Endodermal cell (in vitro differentiated cells): ENCODE measurements around the gene BAMBI. TPM values are rescaled to one million over a fixed set of nuclear protein-coding genes. Genes with fewer than 3 reads are reported as not detected.

ENCODE experiments used
- DNase-seq: peaks from one replicate; pipeline ENCODE4 v3.0.0-alpha.2; 2017
- H3K27ac ChIP-seq: 2 replicates; pipeline ENCODE4 v1.5.1; 2013; ENCODE audit warnings: mild to moderate bottlenecking, low read depth, low read length, moderate library complexity
- H3K27me3 ChIP-seq: 2 replicates; pipeline ENCODE4 v1.6.1; 2013; ENCODE audit warnings: mild to moderate bottlenecking, low read length, moderate library complexity; ENCODE audit not compliant: insufficient read depth, control insufficient read depth, poor library complexity, severe bottlenecking
- H3K36me3 ChIP-seq: 2 replicates; pipeline ENCODE4 v1.7.0; 2013; ENCODE audit warnings: mild to moderate bottlenecking, low read length, moderate library complexity; ENCODE audit not compliant: control insufficient read depth, insufficient read depth
- H3K4me1 ChIP-seq: one replicate; pipeline ENCODE4 v1.7.0; 2013; ENCODE audit warnings: low read length; ENCODE audit not compliant: control insufficient read depth, insufficient read depth
- H3K4me3 ChIP-seq: 2 replicates; pipeline ENCODE4 v1.5.1; 2013; ENCODE audit warnings: mild to moderate bottlenecking, low read length, moderate library complexity
- H3K9ac ChIP-seq: 2 replicates; pipeline ENCODE4 v1.6.1; 2013; ENCODE audit warnings: mild to moderate bottlenecking, low read length, moderate library complexity; ENCODE audit not compliant: poor library complexity, severe bottlenecking; ENCODE audit errors: extremely low read depth
- H3K9me3 ChIP-seq: 2 replicates; pipeline ENCODE4 v1.6.1; 2013; ENCODE audit warnings: mild to moderate bottlenecking, low read length, moderate library complexity; ENCODE audit not compliant: control insufficient read depth
- H3K27ac Mint-ChIP-seq: 2 replicates; pipeline ENCODE4 v1.8.0; 2020; ENCODE audit warnings: mixed read lengths
- H3K27me3 Mint-ChIP-seq: 2 replicates; pipeline ENCODE4 v1.8.0; 2021; ENCODE audit warnings: mild to moderate bottlenecking, mixed read lengths; ENCODE audit not compliant: insufficient read depth
- H3K36me3 Mint-ChIP-seq: 2 replicates; pipeline ENCODE4 v1.8.0; 2020; ENCODE audit warnings: low read depth, mixed read lengths
- H3K4me1 Mint-ChIP-seq: 2 replicates; pipeline ENCODE4 v1.8.0; 2020; ENCODE audit warnings: mixed read lengths
- H3K4me3 Mint-ChIP-seq: 2 replicates; pipeline ENCODE4 v1.8.0; 2020; ENCODE audit warnings: mild to moderate bottlenecking, moderate library complexity, mixed read lengths
- H3K9me3 Mint-ChIP-seq: 2 replicates; pipeline ENCODE4 v1.8.0; 2020; ENCODE audit warnings: mild to moderate bottlenecking, mixed read lengths
- WGBS, 2 experiments: methylation state at CpG; one replicate each; pipeline versions ENCODE4 v1.1.5 to v1.1.7; 2013; ENCODE audit warnings: missing lambda C conversion rate in 2 of 2, mixed read lengths in 1 of 2; ENCODE audit not compliant: insufficient coverage in 1 of 2, insufficient read length in 1 of 2; 5-methylcytosine and 5-hydroxymethylcytosine counted together
- total RNA-seq, 2 donors: library from RNA; stranded (reverse); fragmentation: NEBNext Ultra II Directional in 1 of 2; extraction: Animal tissue kit (Norgen Biotek cat#: 25700) in 1 of 2; gene quantifications; 2 replicates in 1 of 2; 3 replicates in 1 of 2; pipeline ENCODE4 v1.2.1, GENCODE V29; 2021
- TF ChIP-seq, protein P1 (sequence below): fragments of 200-600 bp; sonication (generic); conservative IDR thresholded peaks from 2 replicates; pipeline ENCODE4 v1.5.0; 2021; ENCODE audit warnings: antibody characterized with exemption, mild to moderate bottlenecking

The BAMBI gene
- total RNA-seq, 2 donors from 2014 or later: 41.4 to 49.2 TPM

DNA sequence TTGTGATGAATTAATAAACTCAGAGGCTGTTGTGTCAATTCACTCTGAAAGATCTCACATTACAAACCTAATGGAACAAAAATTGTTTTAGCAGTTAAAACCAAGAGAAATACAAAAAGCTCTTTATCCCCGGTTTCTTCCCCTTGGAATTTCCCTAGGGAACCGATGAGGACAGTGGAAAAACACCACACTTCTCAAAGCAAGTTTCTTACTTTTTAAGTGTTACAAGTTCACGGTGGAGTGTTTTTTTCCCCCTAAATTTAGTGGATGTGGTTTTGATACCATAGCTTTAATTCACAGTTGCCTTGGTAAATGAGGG, 10.3 kb downstream of the BAMBI start:
- Mint-ChIP-seq H3K4me3 (peak overlapping the region; percentile 2), H3K9me3 (no peaks in the 10 kb centered on the region), H3K36me3 (peaks cover 21% of the 10 kb centered on the region), H3K27ac (peak overlapping the region; percentile 60), H3K27me3 (no peaks in the 10 kb centered on the region), H3K4me1 (peaks cover 54% of the 10 kb centered on the region)
- Histone ChIP-seq H3K36me3 (peaks cover 10% of the 10 kb centered on the region), H3K9me3 (no peaks in the 10 kb centered on the region), H3K27ac (no peak overlapping the region), H3K9ac (no peak overlapping the region), H3K4me1 (peaks cover 22% of the 10 kb centered on the region), H3K4me3 (no peak overlapping the region), H3K27me3 (no peaks in the 10 kb centered on the region)
- WGBS, 2 experiments: 57% methylated on average over 1 to 3 of the region's 3 CpGs
- TF ChIP-seq, protein P1, sequence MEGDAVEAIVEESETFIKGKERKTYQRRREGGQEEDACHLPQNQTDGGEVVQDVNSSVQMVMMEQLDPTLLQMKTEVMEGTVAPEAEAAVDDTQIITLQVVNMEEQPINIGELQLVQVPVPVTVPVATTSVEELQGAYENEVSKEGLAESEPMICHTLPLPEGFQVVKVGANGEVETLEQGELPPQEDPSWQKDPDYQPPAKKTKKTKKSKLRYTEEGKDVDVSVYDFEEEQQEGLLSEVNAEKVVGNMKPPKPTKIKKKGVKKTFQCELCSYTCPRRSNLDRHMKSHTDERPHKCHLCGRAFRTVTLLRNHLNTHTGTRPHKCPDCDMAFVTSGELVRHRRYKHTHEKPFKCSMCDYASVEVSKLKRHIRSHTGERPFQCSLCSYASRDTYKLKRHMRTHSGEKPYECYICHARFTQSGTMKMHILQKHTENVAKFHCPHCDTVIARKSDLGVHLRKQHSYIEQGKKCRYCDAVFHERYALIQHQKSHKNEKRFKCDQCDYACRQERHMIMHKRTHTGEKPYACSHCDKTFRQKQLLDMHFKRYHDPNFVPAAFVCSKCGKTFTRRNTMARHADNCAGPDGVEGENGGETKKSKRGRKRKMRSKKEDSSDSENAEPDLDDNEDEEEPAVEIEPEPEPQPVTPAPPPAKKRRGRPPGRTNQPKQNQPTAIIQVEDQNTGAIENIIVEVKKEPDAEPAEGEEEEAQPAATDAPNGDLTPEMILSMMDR: no peak
- DNase-seq: no peak

DNA sequence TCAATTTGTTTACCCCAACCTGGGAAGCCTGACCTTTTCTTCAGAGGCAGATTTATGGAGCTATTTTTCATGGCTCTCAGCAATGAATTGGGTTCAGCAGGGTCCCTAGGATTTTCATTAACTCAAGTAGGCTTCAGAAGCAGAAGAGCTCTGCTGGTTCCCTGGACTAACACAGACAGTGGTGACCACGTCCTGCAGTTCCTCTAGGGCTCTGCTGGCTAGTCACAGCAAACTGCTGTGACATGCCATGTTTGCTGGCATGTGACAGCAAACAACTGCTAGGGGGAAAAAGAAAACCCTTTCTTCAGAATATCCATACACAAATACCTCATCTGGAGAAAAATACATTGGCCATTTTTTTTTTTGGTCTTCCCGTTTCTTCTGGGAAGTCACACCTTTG, 13.2 kb downstream of the BAMBI start:
- WGBS, 2 experiments: 74 to 100% methylated on average over 1 to 2 of the region's 2 CpGs
- H3K9ac ChIP-seq: no peak overlapping the region
- no peak overlapping the region for H3K4me3 ChIP-seq
- peaks cover 16% of the 10 kb centered on the region for H3K4me1 ChIP-seq
- Mint-ChIP-seq H3K4me3 (no peak overlapping the region), H3K27ac (peak overlapping the region; percentile 34), H3K4me1 (peaks cover 44% of the 10 kb centered on the region), H3K36me3 (no peaks in the 10 kb centered on the region), H3K9me3 (no peaks in the 10 kb centered on the region), H3K27me3 (no peaks in the 10 kb centered on the region)
- TF ChIP-seq, protein P1: no peak
- H3K9me3 ChIP-seq: no peaks in the 10 kb centered on the region
- no peak overlapping the region for H3K27ac ChIP-seq
- H3K36me3 ChIP-seq: no peaks in the 10 kb centered on the region
- H3K27me3 ChIP-seq: no peaks in the 10 kb centered on the region
- no peak for DNase-seq

DNA sequence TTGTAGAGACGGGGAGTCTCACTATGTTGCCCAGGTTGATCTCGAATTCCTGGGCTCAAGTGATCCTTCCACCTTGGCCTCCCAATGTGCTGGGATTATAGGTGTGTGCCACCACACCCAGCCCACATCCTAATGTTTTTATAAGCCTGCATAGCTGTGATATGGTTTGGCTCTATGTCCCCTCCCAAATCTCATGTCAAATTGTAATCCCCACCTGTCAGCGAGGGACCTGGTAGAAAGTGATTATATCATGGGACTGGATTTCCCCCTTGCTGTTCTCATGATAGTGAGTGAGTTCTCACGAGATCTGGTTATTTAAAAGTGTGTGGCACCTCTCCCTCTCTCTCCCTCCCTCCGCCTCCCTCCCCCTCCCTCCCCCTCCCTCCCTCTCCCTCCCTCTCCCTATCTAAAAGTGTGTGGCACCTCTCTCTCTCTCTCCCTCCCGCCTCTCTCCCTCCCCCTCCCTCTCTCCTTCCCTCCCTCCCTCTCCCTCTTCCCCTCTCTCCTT, 13.9 kb downstream of the BAMBI start:
- H3K27ac ChIP-seq: no peak overlapping the region
- H3K4me3 ChIP-seq: no peak overlapping the region
- H3K27me3 ChIP-seq: no peaks in the 10 kb centered on the region
- H3K27ac Mint-ChIP-seq: no peak overlapping the region
- H3K9me3 ChIP-seq: no peaks in the 10 kb centered on the region
- H3K4me1 Mint-ChIP-seq: peaks cover 37% of the 10 kb centered on the region
- H3K27me3 Mint-ChIP-seq: no peaks in the 10 kb centered on the region
- no peak overlapping the region for H3K9ac ChIP-seq
- H3K4me1 ChIP-seq: peaks cover 11% of the 10 kb centered on the region
- DNase-seq: no peak
- TF ChIP-seq, protein P1: no peak
- no peaks in the 10 kb centered on the region for H3K36me3 ChIP-seq
- WGBS, 2 experiments: 92 to 100% methylated on average over 1 to 5 of the region's 6 CpGs
- no peaks in the 10 kb centered on the region for H3K36me3 Mint-ChIP-seq
- H3K9me3 Mint-ChIP-seq: no peaks in the 10 kb centered on the region
- no peak overlapping the region for H3K4me3 Mint-ChIP-seq
